Mucosa of gallbladder (tissue), 1 donor: ENCODE measurements around the gene PIK3CG. TPM values are rescaled to one million over a fixed set of nuclear protein-coding genes. Genes with fewer than 3 reads are reported as not detected.
"Not testable (repeated sequence)": the region's sequence is repeated elsewhere in the genome, so short reads cannot be mapped to it uniquely, and the experiment has no call there.

ENCODE experiments used
- DNase-seq: peaks from one replicate; pipeline ENCODE4 v3.0.0-alpha.2; 2020; ENCODE audit warnings: low spot score
- total RNA-seq: library from RNA; stranded (reverse); gene quantifications from one replicate; pipeline ENCODE4 v1.2.1, GENCODE V29; 2021
- donor health status: DM: no; HTN: no; CAD: no.

PIK3CG gene
- total RNA-seq: 7.1 TPM

DNA sequence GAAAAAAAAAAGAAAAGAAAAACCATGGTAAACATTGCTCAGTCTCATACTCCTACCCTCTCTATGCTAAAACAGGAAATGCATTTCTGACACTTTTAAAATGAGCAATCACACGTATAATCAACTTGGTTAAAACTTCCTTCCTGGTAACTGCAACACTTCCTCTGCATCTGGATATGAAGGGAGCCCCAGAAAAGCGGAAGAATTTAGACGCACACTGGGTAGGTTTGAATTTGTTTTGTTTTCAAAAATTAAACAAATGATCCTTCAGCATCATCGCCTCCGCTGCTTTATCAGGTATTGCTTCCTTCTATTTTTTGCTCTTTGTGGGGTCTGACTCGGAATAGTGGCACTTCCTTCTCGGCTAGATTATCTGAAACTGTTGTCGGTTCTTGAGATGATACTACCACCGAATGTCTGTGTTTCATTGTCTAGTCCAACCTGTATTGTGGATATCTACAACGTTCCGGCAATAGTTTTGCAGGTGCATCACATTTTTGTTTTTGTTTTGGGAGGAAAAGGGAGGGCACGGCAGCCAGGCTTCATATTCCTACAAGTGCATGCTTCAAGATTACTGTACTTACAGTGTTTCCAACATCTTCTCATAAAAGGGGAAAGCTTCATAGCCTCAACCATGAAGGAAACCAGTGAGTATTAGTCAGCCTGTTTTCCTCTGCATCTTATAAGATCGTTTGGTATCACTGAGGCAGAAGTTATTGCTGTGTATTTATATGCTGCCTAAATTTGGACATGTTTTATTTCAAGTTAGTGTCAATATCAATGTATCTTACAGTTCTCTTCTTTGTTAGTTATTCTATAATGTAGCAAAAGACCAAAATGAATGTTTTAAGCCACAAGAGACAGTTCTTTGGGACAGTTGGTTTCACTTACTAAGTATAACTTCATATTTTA lies at the start of gene PIK3CG:
PIK3CG (plus strand) TSS at position 153 of the 912 bp plus-strand sequence. CDS start 2,280 bp downstream, outside the sequence.
- DNase-seq: no peak

DNA sequence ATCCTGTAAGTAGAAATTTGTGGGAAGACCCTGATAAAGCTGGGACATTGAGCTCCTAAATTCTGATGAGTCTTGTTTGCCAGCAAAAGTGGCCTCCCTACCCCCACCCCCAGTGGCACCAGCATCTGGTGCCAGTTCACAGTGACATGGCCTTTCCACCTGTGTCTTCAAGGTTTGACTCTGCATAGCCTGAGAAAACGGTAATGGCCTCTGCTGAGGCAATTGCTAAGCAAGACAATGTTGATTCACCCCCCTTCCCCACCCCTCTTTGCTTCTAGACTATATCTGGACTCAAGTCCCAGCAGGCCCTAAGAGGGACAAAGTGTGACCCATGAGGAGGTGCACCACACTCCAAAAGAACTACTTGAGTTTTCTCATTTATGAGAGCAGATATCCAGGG lies 48.0 kb upstream of the PIK3CG start:
- no peak for DNase-seq

DNA sequence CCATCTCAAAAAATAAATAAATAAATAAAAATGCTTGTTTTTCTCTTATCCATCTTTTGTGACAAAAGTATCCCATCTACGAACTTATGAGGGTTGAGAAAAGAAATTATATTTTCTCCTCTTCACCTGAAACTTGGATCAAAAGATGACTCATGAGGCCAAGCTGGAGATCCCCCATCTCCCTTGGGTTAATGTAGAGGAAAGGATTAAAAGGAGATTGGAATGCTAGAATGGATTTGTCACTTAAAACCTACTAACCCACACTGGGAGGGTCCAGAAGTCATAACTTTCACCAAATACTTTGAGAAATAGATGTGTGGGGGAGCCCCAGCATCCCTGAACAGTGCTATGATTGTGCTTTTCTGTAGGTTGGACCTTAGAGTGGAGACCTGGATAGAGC lies 46.3 kb upstream of the PIK3CG start:
- no peak for DNase-seq

DNA sequence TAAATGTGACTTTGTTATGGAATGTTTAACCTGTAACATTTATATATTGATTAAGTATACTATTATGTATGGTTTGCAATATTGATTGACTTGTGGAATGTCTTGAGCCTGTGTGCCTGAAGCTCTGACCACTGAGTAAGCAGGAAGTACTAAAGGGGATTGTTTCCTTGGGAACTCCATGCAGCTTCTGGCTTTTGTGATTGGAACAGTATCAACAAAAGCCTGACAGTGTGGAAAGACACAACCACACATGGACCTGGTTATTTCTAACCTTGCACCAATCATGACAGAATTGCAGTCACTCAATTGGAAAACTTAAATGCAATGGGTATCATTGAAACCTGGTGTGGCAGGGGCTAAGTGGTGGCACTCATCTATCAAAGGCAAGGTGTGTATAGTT lies 45.5 kb upstream of the PIK3CG start:
- DNase-seq: no peak

DNA sequence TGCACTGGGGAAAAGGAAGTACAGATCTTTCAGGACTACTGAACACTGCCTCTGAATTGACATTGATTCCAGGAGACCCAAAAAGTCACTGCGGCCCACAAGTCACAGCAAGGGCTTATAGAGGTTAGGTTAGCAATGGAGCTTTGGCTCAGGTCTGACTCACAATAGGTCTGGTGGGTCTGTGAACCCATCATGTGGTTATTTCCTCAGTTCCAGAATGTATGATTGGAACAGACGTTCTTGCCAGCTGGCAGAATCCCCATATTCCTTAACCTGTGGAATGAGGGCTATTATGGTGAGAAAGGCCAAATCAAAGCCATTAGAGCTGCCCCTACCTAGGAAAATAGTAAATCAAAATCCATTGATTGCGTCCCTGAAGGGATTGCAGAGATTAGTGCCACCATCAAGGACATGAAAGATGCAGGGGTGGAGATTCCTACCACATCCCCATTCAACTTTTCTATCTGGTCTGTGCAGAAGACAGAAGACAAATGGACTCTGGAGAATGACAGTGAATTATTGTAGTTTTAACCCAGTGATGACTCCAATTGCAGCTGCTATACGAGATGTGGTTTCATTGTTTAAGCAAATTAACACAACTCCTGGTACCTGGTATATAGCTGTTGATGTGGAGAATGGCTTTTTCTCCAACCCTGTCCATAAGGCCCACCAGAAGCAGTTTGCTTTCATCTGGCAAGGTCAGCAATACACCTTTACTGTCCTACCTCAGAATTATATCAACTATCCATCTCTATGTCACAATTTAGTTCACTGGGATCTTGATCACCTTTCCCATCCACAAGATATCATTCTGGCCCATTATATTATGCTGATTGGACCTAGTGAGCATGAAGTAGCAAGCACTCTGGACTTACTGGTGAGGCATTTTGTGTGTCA lies 44.5 kb upstream of the PIK3CG start:
- DNase-seq: no peak

DNA sequence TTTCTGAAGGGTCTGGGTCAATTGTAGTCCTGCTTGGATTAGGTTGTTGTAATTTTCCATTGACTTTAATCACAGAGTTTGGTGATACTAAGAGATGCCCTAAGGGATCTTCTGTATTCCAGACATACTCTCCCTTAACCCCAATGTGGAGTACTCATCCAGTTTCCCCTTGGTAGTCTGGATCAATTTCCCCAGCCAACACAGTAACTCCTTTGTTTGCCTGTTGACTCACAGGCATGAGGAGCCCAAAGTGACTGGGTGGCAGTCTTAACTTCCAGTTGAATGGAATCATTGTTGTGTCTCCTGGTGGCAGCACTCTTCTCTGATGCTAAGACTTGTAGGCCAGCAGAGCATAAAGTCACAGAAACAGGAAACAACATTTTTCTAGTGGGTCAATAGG lies 41.5 kb upstream of the PIK3CG start:
- DNase-seq: no peak

DNA sequence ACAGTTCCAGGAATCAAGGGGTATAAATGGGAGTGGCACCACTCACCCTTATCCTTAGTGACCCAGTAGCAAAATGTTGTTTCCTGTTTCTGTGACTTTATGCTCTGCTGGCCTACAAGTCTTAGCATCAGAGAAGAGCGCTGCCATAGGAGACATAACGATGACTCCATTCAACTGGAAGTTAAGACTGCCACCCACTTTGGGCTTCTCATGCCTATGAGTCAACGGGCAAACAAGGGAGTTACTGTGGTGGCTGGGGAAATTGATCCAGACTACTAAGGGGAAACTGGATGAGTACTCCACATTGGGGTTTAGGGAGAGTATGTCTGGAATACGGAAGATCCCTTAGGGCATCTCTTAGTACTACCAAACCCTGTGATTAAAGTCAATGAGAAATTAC lies 40.6 kb upstream of the PIK3CG start:
- no peak for DNase-seq

DNA sequence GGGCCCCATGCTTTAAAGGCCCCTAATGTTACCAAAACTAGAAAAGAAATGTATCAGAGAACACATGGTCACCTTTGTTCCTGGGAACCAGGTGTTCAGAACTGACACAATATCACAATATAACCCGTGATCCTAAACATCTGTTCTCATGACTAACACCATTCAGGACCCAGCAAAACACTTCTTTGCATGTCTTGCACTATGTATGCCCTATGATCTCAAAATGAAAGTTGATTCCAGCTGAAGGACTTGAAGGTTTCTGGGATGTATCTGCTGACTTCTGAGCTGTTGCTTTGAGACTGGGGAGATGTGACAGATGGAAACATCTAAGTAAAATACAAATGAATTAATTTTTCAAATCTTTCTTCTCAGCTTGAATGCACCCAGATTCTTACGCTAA lies 37.5 kb upstream of the PIK3CG start:
- no peak for DNase-seq

DNA sequence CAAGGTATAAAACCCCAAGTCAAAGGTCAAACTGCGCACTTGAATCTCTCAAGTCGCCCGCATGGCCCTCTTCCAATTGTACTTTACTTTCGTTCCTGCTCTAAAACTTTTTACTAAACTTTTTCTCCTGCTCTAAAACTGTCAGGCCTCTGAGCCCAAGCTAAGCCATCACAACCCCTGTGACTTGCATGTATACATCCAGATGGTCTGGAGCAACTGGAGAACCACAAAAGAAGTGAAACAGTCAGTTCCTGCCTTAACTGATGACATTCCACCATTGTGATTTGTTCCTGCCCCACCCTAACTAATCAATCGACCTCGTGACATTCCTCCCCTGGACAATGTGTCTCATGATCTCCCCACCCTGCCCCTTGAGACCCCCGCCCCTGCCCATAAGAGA lies 35.6 kb upstream of the PIK3CG start:
- no peak for DNase-seq

DNA sequence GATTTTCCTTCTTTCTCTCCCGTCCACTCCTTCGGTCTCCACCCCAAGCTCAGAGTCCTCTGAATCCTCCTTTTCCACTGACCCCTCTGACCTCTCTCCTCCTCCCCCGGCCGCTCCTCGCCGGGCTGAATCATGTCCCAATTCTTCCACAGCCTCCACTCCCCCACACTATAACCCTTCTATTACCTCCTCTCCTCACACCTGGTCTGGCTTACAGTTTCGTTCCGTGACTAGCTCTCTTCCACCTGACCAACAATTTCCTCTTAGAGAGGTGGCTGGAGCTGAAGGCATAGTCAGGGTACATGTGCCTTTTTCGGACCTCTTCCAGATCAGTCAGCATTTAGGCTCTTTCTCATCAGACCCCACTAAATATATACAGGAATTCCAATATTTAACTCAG lies 34.2 kb upstream of the PIK3CG start:
- not testable (repeated sequence) for DNase-seq

DNA sequence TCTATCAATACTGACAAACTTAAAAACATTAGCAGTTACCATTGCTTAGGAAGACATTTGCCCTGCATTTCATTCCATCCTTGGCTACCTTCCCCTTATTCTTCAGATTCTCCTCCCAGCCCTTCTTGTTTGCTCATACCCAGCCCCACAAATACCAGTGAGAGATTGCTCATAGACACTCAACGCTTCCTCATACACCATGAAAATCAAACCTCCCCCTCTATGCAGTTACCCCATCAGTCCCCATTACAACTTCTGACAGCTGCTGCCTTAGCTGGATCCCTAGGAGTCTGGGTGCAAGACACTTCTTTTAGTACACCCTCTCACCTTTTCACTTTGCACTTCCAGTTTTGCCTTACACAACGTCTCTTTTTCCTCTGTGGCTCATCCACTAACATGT lies 28.3 kb upstream of the PIK3CG start:
- DNase-seq: no peak

DNA sequence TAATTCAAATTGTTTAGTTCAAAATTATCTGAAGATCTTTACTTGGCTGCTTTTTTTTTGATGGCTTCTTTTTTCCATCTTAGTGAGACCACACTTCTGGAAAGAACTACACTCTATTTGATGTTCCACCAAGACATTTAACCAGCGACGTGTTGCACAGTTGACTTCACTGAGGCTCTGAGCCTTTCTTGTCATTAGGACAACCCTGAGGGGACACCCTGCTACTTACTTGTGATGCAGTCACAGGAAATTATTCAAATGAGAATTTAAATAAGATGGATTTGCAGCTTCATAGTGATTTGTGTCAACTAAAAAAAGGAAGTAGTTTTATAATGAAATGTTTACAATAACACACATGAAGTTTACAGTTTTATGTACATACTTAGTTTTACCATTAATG lies 25.6 kb upstream of the PIK3CG start:
- DNase-seq: no peak

DNA sequence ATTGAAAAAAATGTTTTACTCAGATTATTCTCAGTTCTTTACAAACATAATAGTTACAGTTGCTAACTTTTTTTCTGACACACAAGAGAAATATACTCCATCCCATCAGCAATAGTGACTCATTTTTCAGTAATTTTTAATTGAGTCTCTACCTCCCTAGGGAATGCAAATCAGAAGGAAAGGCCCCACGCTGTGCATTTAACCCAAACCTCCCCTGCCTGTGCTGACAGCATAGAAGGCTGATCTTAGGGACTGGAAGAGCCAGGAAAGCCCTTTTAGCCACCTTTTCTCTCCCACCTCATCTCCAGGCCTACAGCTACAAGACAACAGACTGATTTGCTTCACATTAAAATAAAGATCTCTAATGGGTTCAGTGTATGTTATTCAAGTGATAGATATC lies 24.7 kb upstream of the PIK3CG start:
- DNase-seq: no peak

DNA sequence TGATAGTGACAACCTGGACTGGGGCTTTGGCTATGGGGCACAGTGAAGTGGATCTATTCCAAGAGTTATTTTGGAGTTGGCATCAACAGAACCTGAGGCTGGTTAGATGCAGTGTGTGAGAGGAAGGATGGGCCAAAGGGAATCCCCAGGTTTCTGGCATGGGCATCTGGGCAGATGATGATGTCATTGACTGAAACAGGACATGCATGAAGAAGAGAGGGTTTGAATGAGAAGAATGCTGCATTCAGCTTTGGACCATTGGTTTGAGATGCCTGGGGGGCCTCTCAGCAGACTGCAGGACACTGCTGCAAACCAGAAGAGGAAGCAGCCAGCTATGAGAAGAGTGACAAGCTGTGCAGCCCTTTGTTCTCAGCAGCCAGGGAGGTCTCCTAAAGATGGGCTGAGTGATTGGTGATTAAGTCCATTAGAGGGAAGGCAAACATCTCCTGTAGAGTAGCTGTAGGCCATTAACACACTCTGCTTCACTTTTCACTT lies 23.1 kb upstream of the PIK3CG start:
- no peak for DNase-seq

DNA sequence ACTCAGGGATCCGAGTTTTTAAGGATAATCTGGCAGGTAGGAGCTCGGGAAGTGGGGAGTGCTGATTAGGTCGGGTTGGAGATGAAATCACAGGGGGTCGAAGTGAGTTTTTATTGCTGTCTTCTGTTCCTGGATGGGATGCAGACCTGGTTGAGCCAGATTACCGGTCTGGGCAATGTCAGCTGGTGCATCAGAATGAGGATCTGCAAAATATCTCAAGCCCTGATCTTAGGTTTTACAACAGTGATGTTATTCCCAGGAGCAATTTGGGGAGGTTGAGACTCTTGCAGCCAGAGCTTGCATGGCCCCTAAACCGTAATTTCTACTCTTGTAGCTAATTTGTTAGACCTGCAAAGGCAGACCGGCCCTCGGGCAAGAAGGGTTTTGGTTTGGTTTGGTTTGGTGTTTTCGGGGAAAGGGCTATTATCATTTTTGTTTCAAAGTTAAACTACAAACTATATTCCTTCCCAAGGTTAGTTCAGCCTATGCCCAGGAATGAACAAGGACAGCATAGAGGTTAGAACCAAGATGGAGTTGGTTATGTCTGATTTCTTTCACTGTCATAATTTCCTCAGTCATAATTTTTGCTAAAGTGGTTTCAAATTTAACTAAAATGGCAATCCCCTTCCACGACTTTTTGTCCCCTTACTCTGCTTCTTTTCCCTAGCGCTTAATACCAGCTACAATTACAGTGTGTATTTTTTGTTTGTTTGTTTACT lies 20.6 kb upstream of the PIK3CG start:
- DNase-seq: no peak

DNA sequence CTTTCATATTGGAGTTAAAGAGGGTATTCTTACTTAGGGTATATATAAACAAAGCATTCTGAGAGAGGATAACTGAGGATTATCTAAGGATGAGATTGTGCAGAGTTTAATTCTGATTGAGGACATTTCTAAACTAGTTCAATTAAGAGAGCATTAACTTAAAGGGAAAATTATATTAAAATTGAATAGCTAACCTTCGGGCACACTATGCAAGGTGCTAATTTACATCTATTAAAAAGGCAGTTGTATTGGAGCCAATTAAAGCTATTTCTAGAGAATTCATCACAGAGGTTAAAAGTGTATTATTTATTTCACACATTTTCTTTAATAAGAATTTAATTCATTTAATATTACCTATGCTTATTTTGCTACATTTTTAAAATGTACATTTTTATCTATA lies 17.0 kb upstream of the PIK3CG start:
- DNase-seq: no peak

DNA sequence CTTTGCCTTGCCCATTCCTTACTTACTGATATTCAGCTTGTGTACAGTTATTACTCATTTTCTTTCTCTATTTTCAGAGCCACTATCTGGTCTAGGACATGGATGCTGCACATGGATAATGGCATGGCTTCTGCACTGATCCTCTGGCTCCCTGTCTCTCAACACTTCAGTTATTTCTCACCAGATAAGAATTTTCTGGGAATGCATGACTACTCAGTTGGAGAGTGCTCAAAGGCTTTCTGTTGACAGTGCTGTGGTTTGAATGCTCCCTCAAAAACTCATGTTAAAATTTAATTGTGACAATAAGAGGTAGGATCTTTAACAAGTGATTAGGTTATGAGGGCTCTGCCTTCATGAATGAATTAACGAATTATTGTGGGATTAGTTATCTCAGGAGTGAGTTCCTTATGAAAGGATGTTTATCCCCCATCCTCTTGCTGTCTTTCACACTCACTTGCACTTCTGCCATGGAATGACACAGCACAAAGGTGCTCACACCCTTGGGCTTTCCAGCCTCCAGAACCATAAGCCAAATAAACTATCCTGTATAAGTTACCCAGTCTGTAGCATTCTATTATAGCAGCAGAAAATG lies 16.1 kb upstream of the PIK3CG start:
- no peak for DNase-seq

DNA sequence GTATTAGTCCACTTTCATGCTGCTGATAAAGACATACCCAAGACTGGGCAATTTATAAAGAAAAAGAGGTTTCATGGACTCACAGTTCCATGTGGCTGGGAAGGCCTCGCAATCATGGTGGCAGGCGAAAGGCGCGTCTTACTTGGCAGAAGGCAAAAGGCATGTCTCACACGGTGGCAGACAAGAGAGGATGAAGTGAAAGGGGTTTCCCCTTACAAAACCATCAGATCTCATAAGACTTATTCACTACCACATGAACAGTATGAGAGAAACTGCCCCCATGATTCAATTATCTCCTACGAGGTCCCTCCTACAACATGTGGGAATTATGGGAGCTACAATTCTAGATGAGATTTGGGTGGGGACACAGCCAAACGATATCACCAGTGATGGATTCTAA lies 13.4 kb upstream of the PIK3CG start:
- DNase-seq: not testable (repeated sequence)

DNA sequence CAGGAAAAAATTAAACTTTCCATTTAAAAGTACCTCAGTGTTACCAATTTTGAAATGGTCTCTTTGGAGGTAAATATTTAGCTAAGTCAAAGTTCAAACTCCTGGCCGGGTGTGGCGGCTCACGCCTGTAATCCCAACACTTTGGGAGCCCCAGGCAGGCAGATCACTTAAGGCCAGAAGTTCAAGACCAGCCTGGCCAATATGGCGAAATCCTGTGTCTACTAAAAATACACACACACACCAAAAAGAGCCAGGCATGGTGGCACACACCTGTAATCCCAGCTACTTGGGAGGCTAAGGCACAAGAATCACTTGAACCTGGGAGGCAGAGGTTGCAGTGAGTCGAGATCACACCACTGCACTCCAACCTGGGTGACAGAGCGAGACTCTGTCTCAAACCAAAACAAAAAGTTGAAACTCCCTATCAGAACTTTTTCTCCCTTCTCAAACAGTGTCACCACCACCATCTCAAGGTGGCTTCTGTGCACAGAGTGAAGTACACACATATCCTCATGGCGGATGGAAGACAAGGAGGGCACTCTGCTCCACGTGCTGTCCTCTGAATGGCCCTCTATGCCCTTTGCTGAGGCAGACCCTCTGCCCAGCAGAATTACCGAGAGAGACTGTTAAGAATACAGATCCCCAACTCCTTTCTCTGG lies 11.7 kb upstream of the PIK3CG start:
- DNase-seq: no peak

DNA sequence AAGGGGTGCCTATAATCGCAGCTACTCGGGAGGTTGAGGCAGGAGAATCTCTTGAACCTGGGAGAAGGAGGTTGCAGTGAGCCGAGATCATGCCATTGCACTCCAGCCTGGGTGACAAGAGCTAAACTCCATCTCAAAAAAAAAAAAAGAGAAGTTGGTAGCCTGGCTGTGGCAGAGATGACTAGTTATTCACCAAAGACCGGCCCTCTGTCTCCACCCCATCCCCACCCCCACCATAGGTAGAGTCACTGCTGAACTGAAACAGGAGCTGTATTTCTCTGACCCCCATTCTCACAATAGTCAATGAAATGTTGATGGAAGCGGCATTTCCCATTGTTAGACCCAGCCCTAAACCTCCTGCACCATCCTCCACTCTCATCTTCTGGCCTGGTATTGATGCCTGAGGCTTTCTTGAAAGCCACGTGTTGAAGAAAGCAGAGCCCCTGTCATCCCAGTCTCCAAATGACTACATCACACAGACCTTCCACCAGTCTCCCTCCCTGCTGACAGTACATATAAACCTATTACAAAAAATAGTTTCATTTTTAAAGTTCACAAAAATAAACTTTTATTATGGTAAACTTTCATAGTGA lies 9.4 kb upstream of the PIK3CG start:
- DNase-seq: no peak
